ENCODE measurements around the gene SP140. TPM values are rescaled to one million over a fixed set of nuclear protein-coding genes. Genes with fewer than 3 reads are reported as not detected.

SP140 gene
- total and polyA plus RNA-seq, 2 of the 8 experiments (the other 6 are each of a cell fraction or from before 2014, with no cell fraction given): 0.23 to 1.3 TPM

GRCh38 chr2:230328155-230328458 is 102.6 kb downstream of the SP140 start:
- Histone ChIP-seq H3K56ac (replicated peaks; ENCODE audit: insufficient read length, low read depth, low read length) (no peak overlapping the region), H3K27me3 (replicated peaks in 1 of 4; ENCODE audit: control insufficient read depth in 3 of 4, extremely low read depth in 1 of 4, insufficient read depth in 3 of 4, low read length in 3 of 4) (no peaks in the 10 kb centered on the region), H2BK20ac (ENCODE audit: low read length) (no peak overlapping the region), H3K4me2 (ENCODE audit: insufficient read depth in 1 of 2, low read depth in 2 of 2, low read length in 2 of 2) (no peak overlapping the region), H2BK15ac (ENCODE audit: low read length) (no peak overlapping the region), H2AK5ac (ENCODE audit: low read depth, low read length) (no peak overlapping the region), H3K4ac (replicated peaks; ENCODE audit: insufficient read length, low read depth, low read length) (no peak overlapping the region), H3K18ac (ENCODE audit: extremely low read depth, low read length) (no peak overlapping the region), H3K9me3 (ENCODE audit: insufficient read depth in 2 of 2, low read depth in 1 of 2, low read length in 1 of 2) (peaks cover 4 to 9% of the 10 kb centered on the region in 2 experiments; a peak in 3 of 4 replicates), H4K8ac (ENCODE audit: extremely low read depth, insufficient read depth, low read length) (no peak overlapping the region), H4K91ac (replicated peaks; ENCODE audit: insufficient read length, low read length) (no peak overlapping the region), H3K36me3 (ENCODE audit: control insufficient read depth in 2 of 4, insufficient read depth in 4 of 4, low read length in 3 of 4) (no peaks in the 10 kb centered on the region), H3K4me1 (replicated peaks in 1 of 4; ENCODE audit: control insufficient read depth in 3 of 4, insufficient read depth in 4 of 4, low read length in 3 of 4) (peaks cover 0 to 2% (median 0%) of the 10 kb centered on the region in 4 experiments; a peak in 1 of 7 replicates), H3K79me2 (ENCODE audit: control insufficient read depth in 1 of 2, insufficient read depth in 2 of 2, low read length in 2 of 2) (no peaks in the 10 kb centered on the region), H2BK12ac (ENCODE audit: low read depth, low read length) (no peak overlapping the region), H3K79me1 (ENCODE audit: low read depth, low read length) (no peaks in the 10 kb centered on the region), H3K4me3 (ENCODE audit: extremely low read depth in 1 of 4, insufficient read depth in 2 of 4, low read depth in 3 of 4, low read length in 4 of 4) (no peak overlapping the region), H3K23ac (ENCODE audit: insufficient read length) (no peak overlapping the region), H2AFZ (ENCODE audit: low read length) (no peak overlapping the region), H3K27ac (ENCODE audit: low read depth, low read length) (no peak overlapping the region), H3K9ac (replicated peaks in 1 of 4; ENCODE audit: extremely low read depth in 1 of 4, low read depth in 3 of 4, low read length in 3 of 4) (no peak overlapping the region), H3K23me2 (ENCODE audit: low read depth, low read length) (no peaks in the 10 kb centered on the region), H4K5ac (ENCODE audit: insufficient read length, low read depth, low read length) (no peak overlapping the region), H2BK5ac (ENCODE audit: low read depth, low read length) (no peak overlapping the region), H2BK120ac (replicated peaks; ENCODE audit: low read depth, low read length) (no peak overlapping the region), H3K14ac (ENCODE audit: insufficient read length) (no peak overlapping the region), H4K20me1 (replicated peaks in 1 of 2; ENCODE audit: control insufficient read depth in 1 of 2, insufficient read depth in 2 of 2, low read length in 2 of 2) (no peaks in the 10 kb centered on the region)
- TF ChIP-seq CEBPB (IDR thresholded peaks at IDR 0.05; ENCODE audit: low read depth, low read length) (no peak), GTF2F1 (IDR thresholded peaks at IDR 0.05; ENCODE audit: borderline replicate concordance, low read depth, low read length) (no peak), JUN (IDR thresholded peaks at IDR 0.05; ENCODE audit: low read depth, low read length) (no peak), SP2 (IDR thresholded peaks at IDR 0.05; ENCODE audit: low read length) (no peak), RFX5 (IDR thresholded peaks at IDR 0.05; ENCODE audit: borderline replicate concordance, low read depth, low read length) (no peak)
- FAIRE-seq (no peak), DNase-seq (ENCODE audit: low read depth in 1 of 2, low spot score in 2 of 2) (no peak)
- WGBS, 2 experiments (ENCODE audit: extremely low coverage in 1 of 2, insufficient coverage in 1 of 2, insufficient read length in 1 of 2, insufficient replicate concordance in 2 of 2, low coverage in 1 of 2, low lambda C conversion rate in 2 of 2, missing lambda C conversion rate in 1 of 2): 94% methylated on average over 8 of the region's 8 CpGs; no CpG with 5 or more reads in 1 of the 2 experiments
- ChIA-PET CTCF (ENCODE audit: partially characterized antibody) (interaction anchor here (1.1 kb wide), 1 partner anchor 10 kb away, joined by 5 read pairs; no protein-coding TSS in a partner anchor), POLR2A (ENCODE audit: partially characterized antibody) (no interaction called here)
